HL-60 (cell line): ENCODE data around the gene DNAJB7.
A peak's percentile ranks its signal among the peaks of the same experiment; 100 is the strongest.
"Not testable (repeated sequence)": the region's sequence is repeated elsewhere in the genome, so short reads cannot be mapped to it uniquely, and the experiment has no call there.

ENCODE experiments used
- DNase-seq, 2 experiments: peaks; one replicate each; pipeline ENCODE4 v3.0.0-alpha.2; 2010 to 2020; ENCODE audit warnings: low read depth in 1 of 2, low spot score in 1 of 2
- H3K27ac ChIP-seq: fragments of 250-450 bp; sonication (Bioruptor Pico); replicated peaks from 2 replicates; pipeline ENCODE4 v1.5.1; 2020; ENCODE audit warnings: mild to moderate bottlenecking, moderate library complexity
- H3K27me3 ChIP-seq: fragments of 250-450 bp; sonication (Bioruptor Pico); 2 replicates; pipeline ENCODE4 v1.5.1; 2021; ENCODE audit warnings: mild to moderate bottlenecking, moderate library complexity; ENCODE audit not compliant: insufficient read depth, poor library complexity, severe bottlenecking
- H3K4me3 ChIP-seq: replicated peaks from 2 replicates; pipeline ENCODE4 v1.5.1; 2011; ENCODE audit warnings: mild to moderate bottlenecking, control low read depth, low read length; ENCODE audit not compliant: insufficient read depth
- CTCF ChIP-seq: IDR thresholded peaks from one replicate; pipeline ENCODE4 v1.5.1; 2011; ENCODE audit warnings: low read length, control low read depth, inconsistent platforms; ENCODE audit not compliant: insufficient read depth
- GABPA ChIP-seq: IDR thresholded peaks from 2 replicates; pipeline ENCODE4 v1.6.1; 2012; ENCODE audit warnings: low read depth
- POLR2AphosphoS5 ChIP-seq: IDR thresholded peaks from 2 replicates; pipeline ENCODE4 v1.6.1; 2012; ENCODE audit warnings: low read depth
- REST ChIP-seq: IDR thresholded peaks from 2 replicates; pipeline ENCODE4 v1.6.1; 2012; ENCODE audit warnings: low read depth; ENCODE audit not compliant: insufficient replicate concordance
- SPI1 ChIP-seq: IDR thresholded peaks from 2 replicates; pipeline ENCODE4 v1.6.1; 2012; ENCODE audit warnings: low read depth, mild to moderate bottlenecking, borderline replicate concordance

Gene DNAJB7

GRCh38 chr22:40855979-40856512 is 5.9 kb downstream of the DNAJB7 start:
- H3K27ac ChIP-seq, result peak overlapping the region; percentile 96
- TF ChIP-seq SPI1 (no peak), GABPA (no peak), REST (no peak), CTCF (no peak), POLR2AphosphoS5 (no peak)
- DNase-seq, result peak; percentile 18 to 38
- peak overlapping the region; percentile 95 for H3K4me3 ChIP-seq
- H3K27me3 ChIP-seq, result no peaks in the 10 kb centered on the region

- peak overlapping the region; percentile 96 for H3K27ac ChIP-seq
- no peak for TF ChIP-seq CTCF
- peak overlapping the region; percentile 95 for H3K4me3 ChIP-seq
- DNase-seq, result peak; percentile 29 to 30
- H3K27me3 ChIP-seq, result no peaks in the 10 kb centered on the region
Measured at GRCh38 chr22:40855071-40855978, 6.6 kb downstream of the DNAJB7 start.

- Histone ChIP-seq H3K27ac (peak overlapping the region; percentile 25), H3K4me3 (no peak overlapping the region), H3K27me3 (no peaks in the 10 kb centered on the region)
- no peak for DNase-seq
- TF ChIP-seq REST, result no peak
Measured at GRCh38 chr22:40853961-40854360, 8.0 kb downstream of the DNAJB7 start.

- TF ChIP-seq SPI1 (no peak), REST (no peak), POLR2AphosphoS5 (no peak), GABPA (no peak), CTCF (no peak)
- H3K4me3 ChIP-seq, result no peak overlapping the region
- DNase-seq, result no peak
- H3K27ac ChIP-seq, result no peak overlapping the region
- no peaks in the 10 kb centered on the region for H3K27me3 ChIP-seq
Measured at GRCh38 chr22:40853333-40853732, 8.6 kb downstream of the DNAJB7 start.

- H3K27me3 ChIP-seq, DNase-seq, H3K4me3 ChIP-seq, H3K27ac ChIP-seq: not testable (repeated sequence)
Measured at GRCh38 chr22:40845816-40846215, 16.1 kb downstream of the DNAJB7 start.
